HG02678 (cell line): Measurements from ENCODE around the gene ANOS1.
"Not testable (repeated sequence)": the region's sequence is repeated elsewhere in the genome, so short reads cannot be mapped to it uniquely, and the experiment has no call there.

ENCODE experiments used
- ATAC-seq: cut with Tn5 transposase; IDR thresholded peaks from one replicate; pipeline ENCODE4 v1.9.1; 2021; ENCODE audit warnings: mild to moderate bottlenecking, moderate library complexity; ENCODE audit not compliant: unreplicated experiment

ANOS1 gene

DNA sequence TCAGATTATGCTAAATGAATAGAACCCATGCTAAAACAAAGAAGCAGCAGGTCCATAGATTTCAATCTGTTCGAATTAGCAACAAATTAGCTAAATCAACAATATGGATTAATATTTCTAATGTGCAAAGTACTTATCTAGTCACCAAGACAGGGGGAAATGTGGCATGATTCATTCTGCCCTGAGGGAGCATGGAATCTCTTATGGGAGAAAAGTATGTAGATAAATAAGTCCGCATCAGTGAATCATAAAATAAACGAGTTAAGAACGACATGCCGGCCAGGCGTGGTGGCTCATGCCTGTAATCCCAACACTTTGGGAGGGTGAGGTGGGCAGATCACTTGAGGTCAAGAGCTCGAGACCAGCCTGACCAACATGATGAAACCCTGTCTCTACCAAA is 102.1 kb downstream of the ANOS1 start:
- no peak for ATAC-seq

GRCh38 chrX:8627796-8628195 is 104.1 kb downstream of the ANOS1 start:
- ATAC-seq = no peak

- ATAC-seq = no peak
Observed at GRCh38 chrX:8607326-8607725, 124.6 kb downstream of the ANOS1 start.

GRCh38 chrX:8604131-8604530 is 127.8 kb downstream of the ANOS1 start:
- no peak for ATAC-seq

DNA sequence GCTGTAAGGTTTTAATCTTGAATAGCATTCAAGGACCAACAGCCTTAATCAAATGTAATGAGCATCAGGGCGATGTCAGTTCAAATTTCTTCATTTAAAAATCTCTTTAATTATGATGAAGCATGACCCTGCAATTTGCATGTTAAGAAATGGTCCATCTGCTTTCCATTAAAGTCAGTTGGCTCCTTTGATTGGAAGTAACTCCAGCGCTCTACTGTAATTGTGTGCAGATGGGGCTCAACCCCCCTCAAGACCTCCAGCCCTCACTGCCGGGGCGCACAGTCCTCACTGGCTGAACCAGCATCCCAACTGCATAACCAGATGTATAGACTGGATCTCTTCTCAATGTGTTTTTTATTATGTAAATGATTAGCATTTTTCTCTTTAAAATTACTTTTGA is 140.4 kb downstream of the ANOS1 start:
- ATAC-seq = no peak

- no peak for ATAC-seq
Observed at GRCh38 chrX:8586953-8587352, 145.0 kb downstream of the ANOS1 start.

DNA sequence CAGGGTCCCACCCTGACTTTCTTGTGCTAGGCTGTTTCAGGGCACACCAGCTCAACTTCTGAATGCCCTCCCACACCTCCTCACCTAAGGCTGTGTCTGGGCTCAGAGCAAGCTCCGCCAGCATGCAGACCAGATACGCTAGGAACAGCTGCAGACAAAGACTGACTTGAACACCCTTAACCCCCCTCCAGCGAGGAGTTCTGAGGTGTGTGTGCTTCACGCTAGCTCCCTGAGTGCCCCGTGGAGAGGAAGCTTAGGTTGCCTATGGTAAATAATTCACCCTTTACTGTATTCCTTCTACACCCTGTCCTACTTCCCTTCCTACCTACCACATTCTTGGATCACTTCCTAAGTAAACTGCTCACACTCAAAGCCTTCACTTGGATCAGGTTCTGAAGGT is 152.3 kb downstream of the ANOS1 start:
- no peak for ATAC-seq

- ATAC-seq = no peak
Observed at GRCh38 chrX:8576821-8577220, 155.1 kb downstream of the ANOS1 start.

DNA sequence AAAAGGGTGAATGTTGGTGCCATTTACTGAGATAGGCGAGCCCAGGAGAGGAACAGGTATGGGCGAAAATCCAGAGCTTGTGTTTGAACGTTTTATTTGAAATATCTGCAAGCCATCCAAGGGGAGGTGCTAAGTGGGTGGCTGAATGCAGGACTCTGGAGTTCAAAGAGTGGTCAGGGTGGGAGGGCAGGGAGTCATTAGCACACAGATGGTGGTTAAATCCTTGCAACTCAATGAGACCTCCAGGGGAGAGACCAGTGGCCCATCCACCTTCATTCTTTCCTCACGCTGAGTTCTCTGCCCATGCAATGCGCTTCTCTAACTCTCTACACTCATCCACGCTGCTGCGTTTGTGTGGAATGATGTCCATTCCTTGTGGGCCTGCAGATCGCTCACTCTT is 166.2 kb downstream of the ANOS1 start:
- no peak for ATAC-seq

- ATAC-seq = no peak
Observed at GRCh38 chrX:8548446-8548845, 183.5 kb downstream of the ANOS1 start.

- no peak for ATAC-seq
Observed at GRCh38 chrX:8546715-8547114, 185.2 kb downstream of the ANOS1 start.

DNA sequence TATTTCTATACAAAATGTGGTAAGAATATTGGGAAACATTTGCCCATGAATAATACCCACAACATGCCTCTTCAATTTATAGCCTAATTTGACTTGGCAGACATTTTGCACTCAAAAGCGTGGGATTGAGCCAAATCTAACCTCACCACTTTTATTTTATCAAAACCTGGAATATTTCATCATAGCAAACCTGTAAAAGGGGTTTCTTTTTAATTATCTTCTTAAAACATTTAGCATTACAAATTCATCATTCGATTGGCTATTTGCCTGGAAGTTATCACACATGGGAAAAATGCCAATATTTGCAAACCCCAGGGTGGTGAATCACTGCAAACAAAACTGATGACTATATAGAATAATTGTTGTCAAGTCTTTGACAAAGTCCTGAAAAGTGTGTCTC is 211.1 kb downstream of the ANOS1 start:
- ATAC-seq = no peak

- no peak for ATAC-seq
Observed at GRCh38 chrX:8520178-8520577, 211.8 kb downstream of the ANOS1 start.

DNA sequence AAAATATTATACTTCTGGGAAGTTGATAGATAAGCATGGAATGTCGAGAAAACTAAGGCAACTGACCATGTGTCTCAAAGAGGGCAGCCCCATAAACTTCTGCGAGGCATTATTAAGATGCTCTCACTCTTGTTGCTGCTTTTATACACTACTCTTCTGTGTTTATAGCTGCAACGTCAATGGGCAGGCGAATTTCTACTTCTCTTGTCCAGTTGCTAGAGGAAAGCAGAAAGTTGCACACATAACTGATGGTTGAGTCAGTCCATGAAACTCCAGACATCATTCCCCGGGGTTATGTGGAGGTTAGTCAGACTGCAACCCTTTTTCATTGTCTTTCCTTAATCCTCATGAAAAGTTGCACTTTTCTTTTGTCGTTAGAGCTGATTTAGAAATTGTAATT is 227.5 kb downstream of the ANOS1 start:
- no peak for ATAC-seq

DNA sequence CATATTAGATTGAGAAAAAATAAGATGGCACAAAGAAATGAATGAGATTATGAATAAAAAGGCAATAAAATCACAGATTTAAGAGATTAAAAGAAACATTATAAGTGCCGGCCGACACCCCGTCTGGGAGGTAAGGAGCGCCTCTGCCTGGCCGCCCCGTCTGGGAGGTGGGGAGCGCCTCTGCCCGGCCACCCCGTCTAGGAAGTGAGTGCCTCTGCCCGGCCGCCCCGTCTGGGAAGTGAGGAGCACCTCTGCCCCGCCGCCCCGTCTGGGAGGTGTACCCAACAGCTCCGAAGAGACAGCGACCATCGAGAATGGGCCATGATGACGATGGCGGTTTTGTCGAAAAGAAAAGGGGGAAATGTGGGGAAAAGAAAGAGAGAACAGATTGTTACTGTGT is 229.8 kb downstream of the ANOS1 start:
- ATAC-seq = not testable (repeated sequence)

DNA sequence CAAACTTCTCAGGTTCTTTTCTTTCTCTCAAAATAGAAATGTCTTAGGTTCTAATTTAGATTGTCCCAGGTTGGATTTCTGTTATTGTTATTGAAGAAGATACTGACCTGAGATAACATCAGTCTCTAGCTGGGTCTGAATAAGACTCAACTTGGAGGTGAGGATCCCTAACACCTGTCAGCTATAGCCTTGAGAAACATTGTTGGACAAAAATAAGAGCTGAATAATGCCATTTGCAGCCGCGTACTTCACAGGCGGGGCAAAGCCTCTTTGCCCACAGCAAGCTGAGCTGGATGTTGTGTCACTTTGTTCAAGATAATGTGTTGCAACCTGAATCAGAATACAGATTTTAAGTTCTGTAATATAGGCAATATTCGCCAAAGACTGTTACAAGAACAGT is 231.7 kb downstream of the ANOS1 start:
- no peak for ATAC-seq

- not testable (repeated sequence) for ATAC-seq
Observed at GRCh38 chrX:8495036-8495435, 236.9 kb downstream of the ANOS1 start.

GRCh38 chrX:8484360-8484949 is 247.5 kb downstream of the ANOS1 start:
- no peak for ATAC-seq
